HG03103 (cell line): ENCODE data around the gene PHF12.

Experiments used
- ATAC-seq: cut with Tn5 transposase; IDR thresholded peaks from one replicate; pipeline ENCODE4 v1.9.1; 2021; ENCODE audit warnings: low read depth; ENCODE audit not compliant: unreplicated experiment

PHF12 gene

GRCh38 chr17:28864991-28865849 is 86.1 kb downstream of the PHF12 start:
- ATAC-seq = no peak

DNA sequence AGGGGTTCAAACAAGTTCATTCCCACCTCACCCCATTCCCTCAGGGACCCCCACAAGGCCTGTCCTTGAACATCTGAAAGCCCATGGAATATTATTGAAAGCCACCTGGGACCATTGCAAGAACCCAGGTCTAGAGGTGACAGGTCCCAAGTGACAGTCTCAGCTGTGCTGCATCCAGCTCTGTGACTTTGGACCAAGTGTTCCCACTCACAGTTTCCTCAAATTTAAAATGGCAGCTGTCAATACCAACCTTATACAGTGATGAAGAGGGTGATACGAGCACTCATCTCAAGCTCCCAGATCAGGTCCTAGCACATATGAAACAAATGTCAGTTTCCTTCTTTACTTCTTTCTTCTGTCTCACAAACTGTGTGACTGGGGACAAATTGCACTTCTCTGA is 87.4 kb downstream of the PHF12 start:
- ATAC-seq = no peak

DNA sequence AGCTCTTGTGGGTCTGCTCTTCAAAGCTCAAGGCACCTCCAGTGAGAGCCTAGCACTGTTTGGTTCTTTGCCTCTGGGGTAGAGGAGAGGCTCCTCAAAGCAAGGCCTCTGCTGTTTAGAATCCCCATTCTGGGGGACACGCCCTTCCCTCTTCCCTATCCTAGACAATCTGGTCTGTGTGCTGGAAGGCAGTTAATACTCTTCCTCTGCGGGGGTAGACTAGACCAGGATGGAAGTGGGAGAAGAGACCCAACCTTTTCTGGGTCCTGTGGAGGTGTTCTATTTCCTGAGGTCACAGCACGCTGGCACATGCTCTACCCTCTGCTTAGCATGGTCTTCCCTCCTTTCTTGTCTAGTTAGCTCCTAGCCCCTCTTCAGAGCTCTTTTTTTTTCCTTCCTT is 88.8 kb downstream of the PHF12 start:
- no peak for ATAC-seq

GRCh38 chr17:28861393-28862203 is 89.7 kb downstream of the PHF12 start:
- ATAC-seq = no peak

- ATAC-seq = no peak
Measured at GRCh38 chr17:28860363-28860808, 90.9 kb downstream of the PHF12 start.

GRCh38 chr17:28858801-28859355 is 92.4 kb downstream of the PHF12 start:
- no peak for ATAC-seq

DNA sequence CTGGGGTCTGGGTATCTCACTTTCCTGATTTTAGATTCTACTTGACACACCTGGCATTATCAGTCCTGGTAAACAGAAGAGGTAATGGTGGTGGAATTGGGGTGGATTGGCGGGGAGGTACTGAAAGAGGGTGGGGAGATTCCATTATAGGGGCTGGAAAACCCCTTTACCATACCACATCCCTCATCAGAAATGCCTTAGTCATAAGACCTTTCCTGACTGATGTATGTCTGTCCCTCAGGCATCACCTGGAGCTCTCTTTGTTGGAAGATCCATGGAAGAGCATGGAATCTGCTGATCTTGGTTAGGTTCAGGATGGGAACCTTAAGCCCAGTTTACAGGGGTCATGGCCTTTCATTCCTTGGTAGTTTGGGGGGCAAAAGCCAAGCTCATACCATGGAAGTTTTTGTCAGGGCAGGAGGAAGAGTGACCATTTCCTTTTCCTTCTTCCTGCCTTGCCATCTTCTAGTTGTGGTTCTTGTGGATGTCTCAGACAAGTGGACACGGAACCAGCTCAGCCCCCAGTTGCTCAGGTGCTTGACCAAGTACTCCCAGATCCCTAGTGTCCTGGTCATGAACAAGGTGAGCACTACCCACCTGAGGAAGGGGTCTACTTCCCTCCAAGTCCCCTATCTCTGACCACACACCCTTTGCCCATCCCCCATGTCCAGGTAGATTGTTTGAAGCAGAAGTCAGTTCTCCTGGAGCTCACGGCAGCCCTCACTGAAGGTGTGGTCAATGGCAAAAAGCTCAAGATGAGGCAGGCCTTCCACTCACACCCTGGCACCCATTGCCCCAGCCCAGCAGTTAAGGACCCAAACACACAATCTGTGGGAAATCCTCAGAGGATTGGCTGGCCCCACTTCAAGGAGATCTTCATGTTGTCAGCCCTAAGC is 93.2 kb downstream of the PHF12 start:
- ATAC-seq = no peak

GRCh38 chr17:28856028-28856574 is 95.2 kb downstream of the PHF12 start:
- ATAC-seq = no peak

- ATAC-seq = no peak
Measured at GRCh38 chr17:28855336-28855679, 96.0 kb downstream of the PHF12 start.
